HPDE6-E6E7 (cell line): Measurements from ENCODE around the gene CDK19.

ENCODE experiments used
- DNase-seq: peaks from one replicate; pipeline ENCODE4 v3.0.0; 2011; ENCODE audit warnings: missing footprints; ENCODE audit errors: extremely low spot score

Gene CDK19

DNA sequence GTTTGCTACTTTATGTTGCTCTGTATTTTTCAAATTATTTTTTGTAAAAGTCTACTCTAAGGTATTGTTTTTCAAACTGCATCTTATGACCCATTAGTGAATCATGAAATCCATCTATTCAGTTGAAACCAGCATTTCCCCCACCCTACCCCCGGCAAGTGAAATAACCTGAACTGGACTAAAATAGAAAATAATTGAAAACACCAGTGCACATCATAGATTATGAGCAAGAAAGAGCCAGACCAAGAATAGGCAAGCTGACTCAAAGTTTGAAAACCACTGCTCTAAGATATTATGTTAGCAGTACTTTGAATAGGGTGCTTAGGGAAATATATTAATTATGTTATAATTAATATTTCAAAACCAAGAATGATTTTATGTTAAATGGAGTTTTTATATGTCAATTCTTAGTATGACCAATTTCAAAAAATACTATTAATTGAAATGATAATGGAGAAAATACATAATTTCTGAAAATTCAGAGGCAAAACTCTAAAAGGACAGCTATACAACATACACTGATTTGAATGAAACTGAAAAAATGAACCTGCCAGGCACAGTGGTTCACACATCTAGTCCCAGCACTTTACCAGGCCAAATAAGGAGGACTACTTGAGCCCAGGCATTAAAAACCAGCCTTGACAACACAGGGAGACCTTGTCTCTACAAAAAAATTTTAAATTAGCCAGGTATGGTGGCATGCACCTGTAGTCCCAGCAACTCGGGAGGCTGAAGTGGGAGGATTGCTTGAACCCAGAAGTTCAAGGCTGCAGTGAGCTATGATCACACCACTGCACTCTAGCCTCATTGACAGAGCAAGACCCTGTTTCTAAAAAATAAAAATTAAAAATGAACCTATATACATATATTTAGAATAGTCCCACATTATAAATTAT is 112.0 kb downstream of the CDK19 start:
- DNase-seq = no peak

DNA sequence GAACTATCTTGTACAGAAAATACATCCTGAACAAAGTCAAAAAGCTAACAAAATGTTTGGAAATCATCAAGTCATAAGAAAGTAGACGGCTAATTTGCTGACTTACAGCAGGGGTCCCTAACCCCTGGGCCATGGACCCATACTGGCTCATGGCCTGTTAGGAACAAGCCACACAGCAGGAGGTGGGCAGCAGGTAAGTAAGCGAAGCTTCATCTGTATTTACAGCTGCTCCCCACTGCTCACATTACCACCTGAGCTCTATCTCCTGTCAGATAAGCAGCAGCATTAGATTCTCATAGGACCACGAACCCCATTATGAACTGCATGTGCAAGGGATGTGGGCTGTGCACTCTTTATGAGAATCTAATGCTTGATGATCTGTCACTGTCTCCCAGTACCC is 115.5 kb downstream of the CDK19 start:
- DNase-seq = no peak

GRCh38 chr6:110693994-110694393 is 121.3 kb downstream of the CDK19 start:
- DNase-seq = no peak

GRCh38 chr6:110693296-110693695 is 122.0 kb downstream of the CDK19 start:
- no peak for DNase-seq

GRCh38 chr6:110690916-110691315 is 124.4 kb downstream of the CDK19 start:
- no peak for DNase-seq

GRCh38 chr6:110690106-110690654 is 125.1 kb downstream of the CDK19 start:
- DNase-seq = no peak

GRCh38 chr6:110689275-110689935 is 125.9 kb downstream of the CDK19 start:
- DNase-seq = no peak

GRCh38 chr6:110688661-110689268 is 126.5 kb downstream of the CDK19 start:
- no peak for DNase-seq

- DNase-seq = no peak
These were observed 127.9 kb downstream of the CDK19 start for GRCh38 chr6:110687326-110687725.

GRCh38 chr6:110683241-110683640 is 132.0 kb downstream of the CDK19 start:
- DNase-seq = no peak

DNA sequence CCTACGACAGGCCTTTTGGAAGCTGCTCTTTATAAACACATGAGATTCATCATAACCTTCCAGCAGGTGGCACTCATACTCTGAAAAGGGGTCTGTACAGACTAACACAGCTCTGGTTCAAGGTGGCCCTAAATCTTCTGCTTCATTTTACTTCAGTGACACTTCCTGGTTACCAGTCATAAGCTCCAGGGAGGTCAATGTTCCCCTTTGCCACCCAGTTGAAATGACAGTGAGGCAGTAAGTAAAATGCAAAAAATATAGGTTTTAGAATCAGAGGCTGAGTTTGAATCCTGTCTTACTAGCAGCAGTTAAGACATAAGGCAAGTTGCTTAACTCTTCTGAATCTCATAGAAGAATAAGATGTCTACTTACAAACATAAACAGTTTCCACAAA is 132.8 kb downstream of the CDK19 start:
- peak; percentile 37 for DNase-seq

GRCh38 chr6:110681543-110682459 is 133.5 kb downstream of the CDK19 start:
- DNase-seq = no peak

- DNase-seq = no peak
These were observed 138.9 kb downstream of the CDK19 start for GRCh38 chr6:110676396-110676795.

- no peak for DNase-seq
These were observed 141.2 kb downstream of the CDK19 start for GRCh38 chr6:110674096-110674495.

DNA sequence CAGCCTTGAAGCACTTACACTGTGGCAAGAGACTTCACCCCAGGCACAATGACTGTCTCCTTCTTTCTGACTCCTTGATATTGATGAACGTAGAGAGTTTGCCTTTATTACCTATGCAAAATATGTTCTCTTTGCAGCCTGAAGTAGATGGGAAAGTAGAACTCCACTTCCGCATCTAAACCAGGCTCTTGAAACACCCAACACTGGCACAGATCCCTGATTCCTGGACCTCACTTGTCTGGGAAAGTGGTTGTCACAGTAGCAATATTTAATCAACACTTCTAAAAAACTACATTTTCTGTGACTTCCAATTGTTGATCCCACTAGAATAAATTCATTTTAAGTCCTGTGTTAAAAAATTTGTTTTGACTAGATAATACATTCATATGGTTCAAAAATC is 143.1 kb downstream of the CDK19 start:
- no peak for DNase-seq

GRCh38 chr6:110671447-110671846 is 143.8 kb downstream of the CDK19 start:
- no peak for DNase-seq

DNA sequence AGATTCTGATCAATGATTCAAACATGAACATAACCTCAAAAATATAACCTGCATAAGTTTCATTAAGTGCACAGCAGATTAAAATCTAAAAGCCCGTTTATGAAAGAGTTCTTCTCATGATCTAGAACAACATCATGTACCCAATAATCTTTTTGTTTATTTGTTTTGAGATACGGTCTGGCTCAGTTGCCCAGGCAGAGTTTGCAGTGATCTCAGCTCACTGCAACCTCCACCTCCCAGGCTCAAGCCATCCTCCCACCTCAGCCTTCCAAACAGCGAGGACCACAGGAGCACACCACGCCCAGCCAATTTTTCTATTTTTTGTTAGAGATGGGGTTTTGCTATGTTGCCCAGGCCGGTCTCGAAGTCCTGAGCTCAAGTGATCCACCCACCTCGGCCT is 149.7 kb downstream of the CDK19 start:
- DNase-seq = no peak

GRCh38 chr6:110664933-110665332 is 150.3 kb downstream of the CDK19 start:
- no peak for DNase-seq

- DNase-seq = no peak
These were observed 152.6 kb downstream of the CDK19 start for GRCh38 chr6:110662490-110663211.

GRCh38 chr6:110661414-110661813 is 153.9 kb downstream of the CDK19 start:
- DNase-seq = no peak
